OCI-LY7 (cell line): ENCODE measurements around the gene CCL22.

Experiments used
- CTCF ChIP-seq: fragments of 200-600 bp; sonication (generic); conservative IDR thresholded peaks from 2 replicates; pipeline ENCODE4 v1.5.1; 2014; ENCODE audit warnings: mild to moderate bottlenecking, antibody characterized with exemption, low read length, moderate library complexity, mixed read lengths
- EZH2phosphoT487 ChIP-seq: fragments of 200-600 bp; sonication (generic); IDR thresholded peaks from 2 replicates; pipeline ENCODE4 v1.6.1; 2018; ENCODE audit warnings: low read depth, borderline replicate concordance, mild to moderate bottlenecking, mixed run types, antibody characterized with exemption, low read length, moderate library complexity, mixed read lengths

- TF ChIP-seq CTCF (no peak), EZH2phosphoT487 (no peak)
Observed at GRCh38 chr16:57392694-57393093, 34.1 kb downstream of the CCL22 start.
